Measurements from ENCODE around the gene LIPG. TPM values are rescaled to one million over a fixed set of nuclear protein-coding genes. Genes with fewer than 3 reads are reported as not detected.
"Not testable (repeated sequence)": the region's sequence is repeated elsewhere in the genome, so short reads cannot be mapped to it uniquely, and the experiment has no call there.

Gene LIPG
- total RNA-seq, 2 experiments from 2014 or later, result 0.09 TPM; not detected in 1

DNA sequence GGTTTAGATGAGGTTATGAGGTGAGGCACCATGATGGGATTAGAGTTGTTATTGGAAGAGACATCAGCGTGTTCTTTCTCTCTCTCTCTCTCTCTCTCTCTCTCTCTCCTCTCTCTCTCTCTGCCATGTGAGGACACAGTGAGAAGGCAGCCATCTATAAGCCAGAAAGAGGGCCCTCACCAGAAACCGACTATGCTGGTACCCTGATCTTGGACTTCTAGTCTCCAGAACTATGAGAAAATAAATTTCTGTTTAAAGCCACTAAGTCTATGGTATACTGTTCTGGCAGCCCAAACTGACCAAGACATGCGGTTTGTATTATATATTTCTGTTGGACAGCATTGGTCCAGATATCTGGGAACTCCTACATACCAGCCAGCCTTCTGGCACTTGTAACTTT lies 3.5 kb upstream of the LIPG start:
- Mint-ChIP-seq H3K27me3 (peaks cover 65% of the 10 kb centered on the region), H3K4me1 (peaks cover 23% of the 10 kb centered on the region), H3K9me3 (no peaks in the 10 kb centered on the region), H3K36me3 (no peaks in the 10 kb centered on the region), H3K4me3 (no peak overlapping the region), H3K27ac (no peak overlapping the region)
- POLR2A ChIA-PET, result no interaction called here
- ATAC-seq (ENCODE audit: low read depth), result no peak
- DNase-seq, result no peak

- DNase-seq; POLR2A ChIA-PET; H3K36me3 Mint-ChIP-seq; H3K9me3 Mint-ChIP-seq; ATAC-seq (ENCODE audit: low read depth); H3K4me3 Mint-ChIP-seq; H3K27ac Mint-ChIP-seq: not testable (repeated sequence)
- H3K27me3 Mint-ChIP-seq, result peaks cover 71% of the 10 kb centered on the region
- H3K4me1 Mint-ChIP-seq, result peaks cover 29% of the 10 kb centered on the region
These were observed 2.4 kb upstream of the LIPG start for GRCh38 chr18:49559326-49559931.

- peak overlapping the region; percentile 5 for H3K4me3 Mint-ChIP-seq
These were observed 1.6 kb upstream of the LIPG start for GRCh38 chr18:49560277-49560623.

DNA sequence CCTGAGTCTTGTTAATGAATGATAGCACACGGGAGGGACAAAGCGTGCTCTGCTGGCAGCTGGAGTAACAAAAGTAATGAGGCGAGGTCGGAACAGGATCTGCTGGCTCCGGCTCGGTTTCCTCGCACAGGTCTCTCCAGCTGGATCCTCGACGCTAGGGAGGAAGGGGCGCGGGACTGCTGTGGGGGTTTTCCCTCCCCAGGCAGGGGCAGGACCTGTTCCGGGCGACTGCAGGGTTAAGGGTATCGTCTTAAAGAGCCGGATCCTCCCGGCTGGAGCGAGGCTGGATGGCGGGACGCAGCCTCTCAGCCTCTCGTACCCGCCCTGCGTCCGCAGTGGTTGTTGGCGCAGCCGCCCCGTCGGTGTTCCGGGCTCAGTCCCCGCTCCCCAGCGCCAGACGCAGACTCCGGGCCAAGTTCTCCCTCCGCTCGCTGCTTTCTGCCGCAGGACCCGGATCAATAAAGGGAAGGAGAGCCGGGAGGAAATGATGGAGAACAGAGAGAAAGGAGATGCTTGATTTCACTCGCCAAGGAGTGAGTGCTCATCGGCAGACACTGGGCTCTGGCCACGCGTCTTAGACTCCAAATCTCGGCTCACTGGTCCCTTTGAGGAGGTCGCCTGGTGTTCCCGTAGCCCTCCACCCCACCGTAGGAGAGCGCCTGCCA lies 1.1 kb upstream of the LIPG start:
- ATAC-seq (ENCODE audit: low read depth) (no peak), DNase-seq (peak; percentile 39)
- no peaks in the 10 kb centered on the region for H3K36me3 Mint-ChIP-seq
- H3K9me3 Mint-ChIP-seq, result no peaks in the 10 kb centered on the region
- peak overlapping the region; percentile 65 for H3K4me3 Mint-ChIP-seq
- H3K27ac Mint-ChIP-seq, result no peak overlapping the region
- POLR2A ChIA-PET, result interaction anchor here (0.9 kb wide), 1 partner anchor 74 kb away, joined by 3 read pairs; the partner anchor contains the start of gene C18orf32
- H3K4me1 Mint-ChIP-seq, result peaks cover 29% of the 10 kb centered on the region
- H3K27me3 Mint-ChIP-seq, result peaks cover 74% of the 10 kb centered on the region

More at GRCh38 chr18:49560277-49560623, 1.6 kb upstream of the LIPG start:
- Mint-ChIP-seq H3K27me3 (peaks cover 71% of the 10 kb centered on the region), H3K27ac (no peak overlapping the region), H3K36me3 (no peaks in the 10 kb centered on the region), H3K4me1 (peaks cover 29% of the 10 kb centered on the region), H3K9me3 (no peaks in the 10 kb centered on the region)
- ATAC-seq (ENCODE audit: low read depth) (no peak), DNase-seq (no peak)
- POLR2A ChIA-PET, result no interaction called here

- Mint-ChIP-seq H3K4me1 (peaks cover 29% of the 10 kb centered on the region), H3K9me3 (no peaks in the 10 kb centered on the region), H3K27ac (no peak overlapping the region), H3K36me3 (no peaks in the 10 kb centered on the region), H3K27me3 (peaks cover 78% of the 10 kb centered on the region), H3K4me3 (peak overlapping the region; percentile 65)
- DNase-seq, result no peak
- ATAC-seq (ENCODE audit: low read depth), result no peak
- POLR2A ChIA-PET, result no interaction called here
These were observed 748 bp downstream of the LIPG start for GRCh38 chr18:49562481-49563129.

DNA sequence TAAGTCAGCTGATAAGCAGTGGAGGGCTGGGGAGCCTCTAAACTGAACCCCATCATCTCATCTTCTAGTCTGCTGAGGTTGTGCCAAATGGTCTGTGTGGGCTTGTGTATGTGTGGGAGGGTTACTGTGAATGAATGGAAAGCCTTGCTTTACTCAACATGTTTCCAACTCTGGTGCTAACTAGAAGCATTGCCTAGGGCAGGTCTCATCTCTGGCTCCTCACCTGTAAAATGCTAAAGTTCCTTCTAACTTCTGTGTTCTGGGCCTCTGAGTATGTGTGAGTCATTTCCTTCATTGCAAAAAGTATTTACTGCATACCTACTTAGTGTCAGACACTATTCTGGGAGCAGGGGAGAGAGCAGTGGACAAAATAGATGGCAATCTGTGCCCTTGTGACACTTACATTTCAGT lies 1.3 kb downstream of the LIPG start:
- Mint-ChIP-seq H3K27me3 (peaks cover 78% of the 10 kb centered on the region), H3K9me3 (no peaks in the 10 kb centered on the region), H3K4me3 (peak overlapping the region; percentile 65), H3K4me1 (peaks cover 29% of the 10 kb centered on the region), H3K27ac (no peak overlapping the region), H3K36me3 (no peaks in the 10 kb centered on the region)
- DNase-seq, result no peak
- ATAC-seq (ENCODE audit: low read depth), result no peak
- POLR2A ChIA-PET, result no interaction called here

DNA sequence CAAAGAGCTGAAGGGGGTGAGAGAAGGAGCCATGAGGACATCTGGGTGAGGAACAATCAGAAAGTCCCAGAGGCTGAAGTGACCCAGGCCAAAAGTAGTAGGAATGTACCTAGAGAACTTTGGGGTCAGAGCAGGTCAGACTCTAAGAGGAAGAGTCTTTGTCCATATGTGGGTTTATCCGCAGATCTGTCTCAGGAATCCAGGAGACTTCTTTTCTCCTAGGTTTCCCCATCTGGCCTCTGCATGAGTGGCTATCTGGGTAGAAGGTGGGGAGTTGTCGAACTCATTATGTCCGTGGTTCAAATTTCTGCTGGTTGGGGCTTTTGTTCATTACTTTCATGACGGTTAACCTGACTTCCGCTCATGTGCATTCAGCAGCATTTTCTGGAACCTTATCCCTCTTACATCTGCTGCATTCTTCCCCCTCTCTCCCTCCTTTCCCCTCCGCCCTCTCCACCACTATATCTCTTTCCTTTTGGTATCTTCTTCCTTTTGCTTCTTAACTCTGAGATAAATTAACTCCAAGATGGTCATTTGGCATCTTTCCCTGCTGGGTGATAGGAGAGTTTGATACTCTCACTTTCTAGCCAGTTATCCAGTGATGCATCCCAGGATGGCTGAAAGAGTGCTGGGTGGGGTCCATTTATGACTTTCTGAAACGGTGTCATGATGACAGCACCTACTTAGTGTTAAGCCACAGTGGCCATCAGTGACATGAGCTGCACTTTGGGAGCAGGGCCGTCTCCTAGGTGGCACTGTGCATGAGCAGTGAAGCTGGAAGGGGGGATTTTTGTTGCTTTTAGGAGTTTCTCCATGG lies 2.1 kb downstream of the LIPG start:
- POLR2A ChIA-PET, result no interaction called here
- peaks cover 78% of the 10 kb centered on the region for H3K27me3 Mint-ChIP-seq
- H3K4me1 Mint-ChIP-seq, result peaks cover 29% of the 10 kb centered on the region

DNA sequence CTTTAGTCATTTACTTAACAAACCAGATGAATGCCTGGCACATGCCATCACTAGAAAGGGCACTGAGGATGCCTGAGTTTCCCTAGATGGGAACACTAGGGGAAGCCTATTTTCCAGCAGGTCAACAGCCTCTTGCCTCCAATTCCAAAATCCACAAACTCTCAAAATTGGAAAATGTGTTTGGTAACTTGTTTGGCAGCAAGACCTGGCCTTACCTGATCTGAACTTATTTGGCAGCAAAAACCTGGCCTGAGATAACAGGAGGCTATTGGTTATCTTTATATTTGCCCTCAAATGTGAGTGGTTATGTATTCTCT lies 2.6 kb downstream of the LIPG start:
- DNase-seq (no peak), ATAC-seq (ENCODE audit: low read depth) (no peak)
- POLR2A ChIA-PET, result no interaction called here
- Mint-ChIP-seq H3K36me3 (no peaks in the 10 kb centered on the region), H3K4me1 (peaks cover 29% of the 10 kb centered on the region), H3K27me3 (peaks cover 75% of the 10 kb centered on the region), H3K27ac (no peak overlapping the region), H3K9me3 (no peaks in the 10 kb centered on the region), H3K4me3 (no peak overlapping the region)

More for the DNA sequence above, 2.1 kb downstream of the LIPG start:
- Mint-ChIP-seq H3K36me3 (no peaks in the 10 kb centered on the region), H3K27ac (no peak overlapping the region), H3K9me3 (no peaks in the 10 kb centered on the region), H3K4me3 (no peak overlapping the region)
- ATAC-seq (ENCODE audit: low read depth) (no peak), DNase-seq (no peak)

GRCh38 chr18:49565101-49565500 lies 3.2 kb downstream of the LIPG start:
- no peak for DNase-seq
- Mint-ChIP-seq H3K36me3 (no peaks in the 10 kb centered on the region), H3K9me3 (no peaks in the 10 kb centered on the region), H3K4me3 (no peak overlapping the region), H3K27me3 (peaks cover 69% of the 10 kb centered on the region), H3K4me1 (peaks cover 29% of the 10 kb centered on the region), H3K27ac (no peak overlapping the region)
- no peak for ATAC-seq (ENCODE audit: low read depth)
- POLR2A ChIA-PET, result no interaction called here

DNA sequence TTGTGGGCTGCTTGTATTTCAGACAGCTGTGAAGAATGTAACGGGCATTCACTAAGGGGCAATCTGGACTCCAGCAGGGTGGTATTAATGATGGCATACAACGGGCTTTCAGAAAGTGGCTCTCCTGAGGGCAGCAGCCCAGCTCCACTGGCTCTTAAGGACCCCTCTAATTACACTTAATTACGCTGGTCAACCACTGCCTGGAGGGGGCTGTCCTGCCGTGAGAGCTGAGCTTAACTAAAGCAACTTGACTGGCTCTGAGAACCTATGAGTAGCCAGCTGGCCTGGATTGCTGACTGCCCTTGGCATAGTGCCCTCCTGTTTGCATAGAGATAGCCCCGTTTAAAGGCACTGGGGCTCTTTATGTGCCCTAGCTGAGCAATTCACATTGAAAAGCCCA lies 3.8 kb downstream of the LIPG start:
- Mint-ChIP-seq H3K27ac (no peak overlapping the region), H3K27me3 (peaks cover 64% of the 10 kb centered on the region), H3K9me3 (no peaks in the 10 kb centered on the region), H3K4me3 (no peak overlapping the region), H3K4me1 (peaks cover 29% of the 10 kb centered on the region), H3K36me3 (no peaks in the 10 kb centered on the region)
- DNase-seq (no peak), ATAC-seq (ENCODE audit: low read depth) (no peak)
- POLR2A ChIA-PET, result no interaction called here

- Mint-ChIP-seq H3K4me1 (peaks cover 23% of the 10 kb centered on the region), H3K4me3 (no peak overlapping the region), H3K36me3 (no peaks in the 10 kb centered on the region), H3K9me3 (no peaks in the 10 kb centered on the region), H3K27me3 (peaks cover 57% of the 10 kb centered on the region), H3K27ac (no peak overlapping the region)
- POLR2A ChIA-PET, result no interaction called here
- DNase-seq, result no peak
- ATAC-seq (ENCODE audit: low read depth), result no peak
These were observed 4.4 kb downstream of the LIPG start for GRCh38 chr18:49566217-49566770.

DNA sequence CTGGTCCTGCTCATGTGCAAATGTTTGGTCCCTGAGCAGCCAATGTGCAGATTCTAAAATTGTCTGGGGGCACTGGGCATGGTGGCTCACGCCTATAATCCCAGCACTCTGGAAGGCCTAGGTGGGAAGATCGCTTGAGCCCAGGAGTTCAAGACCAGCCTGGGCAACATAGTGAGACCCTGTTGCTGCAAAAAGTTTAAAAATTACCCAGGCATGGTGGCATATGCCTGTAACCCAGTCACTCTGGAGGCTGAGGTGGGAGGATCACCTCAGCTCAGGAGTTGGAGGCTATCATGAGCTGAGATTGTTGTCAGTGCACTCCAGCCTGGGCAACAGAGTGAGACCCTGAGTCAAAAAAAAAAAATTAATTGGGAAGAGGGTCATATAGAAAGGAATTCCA lies 5.1 kb downstream of the LIPG start:
- H3K9me3 Mint-ChIP-seq, result no peaks in the 10 kb centered on the region
- no peak overlapping the region for H3K27ac Mint-ChIP-seq
- DNase-seq, result no peak
- H3K4me1 Mint-ChIP-seq, result peaks cover 16% of the 10 kb centered on the region
- no peaks in the 10 kb centered on the region for H3K36me3 Mint-ChIP-seq
- no peak overlapping the region for H3K4me3 Mint-ChIP-seq
- POLR2A ChIA-PET, result no interaction called here
- peaks cover 50% of the 10 kb centered on the region for H3K27me3 Mint-ChIP-seq
- ATAC-seq (ENCODE audit: low read depth), result no peak

DNA sequence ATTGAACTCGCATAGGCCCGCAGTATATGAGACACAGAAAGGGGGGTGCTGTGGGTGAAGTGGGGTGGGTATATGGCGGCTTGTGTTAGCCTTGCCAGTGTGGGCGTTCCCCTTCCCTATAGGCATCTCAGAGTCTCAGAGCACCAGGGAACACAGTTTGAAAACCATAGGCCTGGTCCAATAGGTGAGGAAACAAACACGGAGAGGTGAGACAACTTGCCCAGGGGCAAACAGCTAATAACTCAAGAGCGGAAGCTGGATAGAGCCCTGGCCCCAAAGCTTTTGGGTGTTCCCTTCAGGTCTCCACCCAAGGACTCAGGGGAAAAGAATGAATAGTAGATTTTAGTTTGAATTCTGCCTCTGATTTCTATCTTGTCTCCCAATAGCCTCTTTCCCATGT lies 7.9 kb downstream of the LIPG start:
- Mint-ChIP-seq H3K9me3 (no peaks in the 10 kb centered on the region), H3K27me3 (peaks cover 26% of the 10 kb centered on the region), H3K4me3 (no peak overlapping the region), H3K27ac (no peak overlapping the region), H3K36me3 (no peaks in the 10 kb centered on the region), H3K4me1 (no peaks in the 10 kb centered on the region)
- POLR2A ChIA-PET, result interaction anchor here (0.5 kb wide), 1 partner anchor 261 kb away, joined by 6 read pairs; no protein-coding TSS in a partner anchor
- no peak for ATAC-seq (ENCODE audit: low read depth)
- no peak for DNase-seq
